HG02623 (cell line): ENCODE data around the gene GSK3B.
"Not testable (repeated sequence)": the region's sequence is repeated elsewhere in the genome, so short reads cannot be mapped to it uniquely, and the experiment has no call there.

Experiments used
- ATAC-seq: cut with Tn5 transposase; IDR thresholded peaks from one replicate; pipeline ENCODE4 v1.9.1; 2021; ENCODE audit warnings: moderate library complexity; ENCODE audit not compliant: unreplicated experiment

The GSK3B gene

GRCh38 chr3:120018299-120018698 lies 75.9 kb downstream of the GSK3B start:
- no peak for ATAC-seq

DNA sequence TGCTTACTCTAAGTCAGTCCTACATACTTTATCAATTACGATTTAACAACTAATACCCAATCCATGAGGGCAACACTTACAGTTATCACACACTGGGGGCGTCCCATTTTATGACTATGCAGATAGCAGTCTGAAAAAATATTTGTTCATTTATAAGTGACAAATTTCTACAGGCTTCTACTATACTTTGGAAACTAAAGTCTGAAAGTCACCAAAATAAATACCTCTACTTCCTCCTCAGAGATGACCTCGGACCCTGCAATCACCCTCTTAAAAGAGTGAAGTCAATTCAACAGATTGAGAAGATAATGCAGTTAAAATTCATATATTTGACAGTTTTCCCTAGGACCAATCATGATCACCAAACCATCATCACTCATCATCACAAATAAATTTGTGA lies 76.6 kb downstream of the GSK3B start:
- no peak for ATAC-seq

DNA sequence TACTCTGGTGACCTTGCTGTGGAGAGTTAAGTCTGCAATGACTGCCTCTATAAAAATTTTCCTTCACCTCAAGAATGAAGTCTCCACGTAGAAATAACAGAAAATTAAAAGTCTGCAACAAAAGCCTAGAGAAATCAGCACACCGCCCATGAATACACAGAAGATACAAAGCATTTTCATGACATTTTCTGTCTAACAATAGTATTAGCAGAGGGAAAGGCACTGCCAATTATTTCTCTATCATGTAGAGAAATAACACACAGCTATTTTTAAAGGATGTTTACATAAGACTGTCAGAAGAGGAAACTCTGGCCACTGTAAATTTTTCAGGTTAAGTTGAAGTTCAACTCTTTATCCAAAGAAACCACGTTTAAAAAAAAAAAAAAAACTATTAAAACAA lies 80.8 kb downstream of the GSK3B start:
- no peak for ATAC-seq

DNA sequence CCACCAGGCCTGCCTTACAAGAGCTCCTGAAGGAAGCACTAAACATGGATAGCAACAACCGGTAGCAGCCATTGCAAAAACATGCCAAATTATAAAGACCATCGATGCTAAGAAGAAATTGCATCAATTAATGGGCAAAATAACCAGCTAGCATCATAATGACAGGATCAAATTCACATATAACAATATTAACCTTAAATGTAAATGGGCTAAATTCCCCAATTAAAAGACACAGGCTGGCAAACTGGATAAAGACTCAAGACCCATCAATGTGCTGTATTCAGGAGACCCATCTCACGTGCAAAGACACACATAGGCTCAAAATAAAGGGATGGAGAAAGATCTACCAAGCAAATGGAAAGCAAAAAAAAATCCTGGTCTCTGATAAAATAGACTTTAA lies 88.5 kb downstream of the GSK3B start:
- not testable (repeated sequence) for ATAC-seq

- ATAC-seq: not testable (repeated sequence)
These were observed 90.2 kb downstream of the GSK3B start for GRCh38 chr3:120004008-120004498.

DNA sequence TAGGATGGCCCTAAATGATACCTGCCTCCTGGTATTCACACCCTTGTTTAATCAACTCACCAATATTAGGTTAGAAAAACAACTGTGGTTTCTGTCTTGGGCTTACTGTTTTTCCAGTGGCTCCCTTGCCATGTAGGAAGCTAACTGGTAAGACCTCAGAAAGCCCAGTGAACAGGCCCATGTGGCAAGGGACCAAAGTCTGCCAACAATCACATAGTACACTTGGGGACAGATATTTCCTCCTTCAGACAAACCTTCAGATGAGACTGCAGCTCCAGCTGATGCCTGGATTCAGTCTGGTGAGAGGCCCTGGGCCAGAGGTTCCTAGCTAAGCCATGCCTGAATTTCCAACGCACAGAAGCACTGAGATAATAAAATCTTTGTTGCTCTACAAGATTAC lies 96.1 kb downstream of the GSK3B start:
- ATAC-seq: no peak

- no peak for ATAC-seq
These were observed 103.4 kb downstream of the GSK3B start for GRCh38 chr3:119990888-119991287.

DNA sequence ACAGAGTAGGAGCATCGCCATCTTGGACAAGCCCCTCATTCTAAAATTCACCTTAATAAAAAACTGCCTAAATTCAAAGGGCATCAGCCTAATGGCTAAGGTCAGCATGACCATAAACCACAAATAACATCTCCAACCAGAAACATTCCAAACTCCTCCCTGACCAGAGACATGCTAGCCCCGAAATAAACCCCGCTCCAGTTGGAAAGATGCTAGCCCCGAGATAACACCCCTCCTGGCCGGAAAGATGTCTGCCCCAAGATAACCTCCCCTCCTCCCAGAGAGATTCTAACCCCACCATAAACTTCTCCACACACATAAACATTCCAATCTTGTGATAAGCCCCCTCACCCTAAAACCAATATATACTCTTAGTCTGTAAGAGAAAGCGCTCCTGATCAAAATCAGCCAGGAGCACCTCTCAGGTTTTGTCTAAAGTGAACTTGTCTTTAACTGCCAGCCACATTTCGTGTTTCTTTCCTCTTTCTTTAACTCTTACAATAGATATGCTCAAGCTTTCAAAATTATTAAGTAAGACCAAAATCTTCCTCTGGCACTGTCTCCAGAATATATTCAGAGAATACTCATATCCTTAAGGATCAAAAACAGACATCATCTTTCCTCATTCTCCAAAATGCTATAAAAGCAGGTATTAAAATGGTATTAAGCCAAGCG lies 104.1 kb downstream of the GSK3B start:
- no peak for ATAC-seq

GRCh38 chr3:119986812-119987211 lies 107.4 kb downstream of the GSK3B start:
- not testable (repeated sequence) for ATAC-seq

DNA sequence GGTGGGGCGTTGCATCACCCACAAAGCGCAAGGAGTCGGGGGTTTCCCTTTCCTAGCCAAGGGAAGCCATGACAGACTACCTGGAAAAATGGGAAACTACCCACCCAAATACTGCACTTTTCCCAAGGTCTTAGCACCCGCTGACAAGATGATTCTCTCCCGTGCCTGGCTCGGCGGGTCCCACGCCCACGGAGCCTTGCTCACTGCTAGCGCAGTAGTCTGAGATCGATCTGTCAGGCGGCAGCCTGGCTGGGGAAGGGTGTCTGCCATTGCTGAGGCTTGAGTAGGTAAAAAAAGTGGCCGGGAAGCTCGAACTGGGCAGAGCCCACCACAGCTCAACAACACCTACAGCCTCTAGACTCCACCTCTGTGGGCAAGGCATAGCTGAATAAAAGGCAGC lies 112.9 kb downstream of the GSK3B start:
- no peak for ATAC-seq

DNA sequence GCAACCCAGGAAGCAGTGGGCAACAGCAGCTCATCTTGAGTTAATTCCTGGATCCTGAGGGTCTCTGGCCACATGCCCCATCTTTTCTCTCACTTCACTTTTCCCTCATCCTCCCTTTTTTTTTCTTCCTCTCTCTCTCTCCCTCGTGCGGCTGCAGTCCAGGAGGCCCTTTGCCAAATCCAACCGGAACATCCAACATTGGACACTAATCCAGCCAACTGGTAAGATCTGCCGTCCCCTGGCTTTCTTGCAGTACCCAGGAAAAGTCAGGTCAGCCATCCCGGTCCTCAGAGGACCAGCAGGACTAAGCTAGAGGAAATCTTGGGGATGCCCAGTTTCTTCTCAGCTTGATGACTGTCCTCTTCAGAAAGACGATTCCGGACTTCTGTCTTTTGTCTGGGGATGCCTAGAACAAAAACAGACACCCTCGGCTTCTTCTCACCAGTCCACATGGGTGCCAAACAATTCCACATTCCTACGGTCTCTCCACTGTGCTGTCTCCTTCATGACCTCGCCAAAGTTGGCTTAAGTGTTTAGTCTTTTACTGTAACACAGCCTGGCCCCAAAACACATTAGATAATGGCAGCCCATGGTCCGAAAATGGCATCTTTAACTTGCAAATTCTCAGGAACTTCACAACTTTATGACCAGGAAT lies 115.6 kb downstream of the GSK3B start:
- no peak for ATAC-seq

DNA sequence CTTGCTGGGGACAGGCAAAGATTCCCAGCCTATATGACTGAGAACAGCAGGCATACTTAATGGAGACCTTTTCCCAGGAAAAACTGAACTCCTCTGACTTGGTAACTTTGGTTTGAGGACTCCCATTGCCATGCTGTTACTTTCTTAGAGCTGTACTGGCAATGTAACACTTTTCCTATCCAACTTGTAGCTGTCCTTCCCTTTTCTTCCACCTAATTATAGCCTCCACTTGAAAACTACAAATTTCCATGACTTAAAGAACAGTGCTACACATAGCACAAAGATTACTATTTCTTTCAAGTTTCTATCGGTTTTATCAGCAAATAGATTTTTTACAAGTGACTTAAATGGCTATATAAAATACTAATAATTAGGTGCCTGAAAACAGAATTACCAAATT lies 116.9 kb downstream of the GSK3B start:
- ATAC-seq: no peak

DNA sequence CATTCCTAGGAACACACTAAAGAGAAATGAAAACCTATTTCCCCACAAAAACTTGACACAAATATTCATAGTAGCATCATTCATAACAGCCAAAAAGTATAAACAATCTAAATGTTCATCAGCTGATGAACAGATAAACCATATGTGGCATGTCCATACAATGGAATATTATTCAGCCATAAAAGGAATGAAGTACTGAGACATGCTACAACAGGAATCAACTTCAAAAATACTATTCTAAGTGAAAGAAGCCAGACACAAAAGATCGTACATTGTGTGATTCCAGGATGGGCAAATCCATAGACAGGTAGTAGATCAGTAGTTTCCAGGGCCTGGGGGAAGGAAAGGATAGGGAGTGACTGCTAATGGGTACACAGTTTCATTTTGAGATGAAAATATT lies 118.0 kb downstream of the GSK3B start:
- no peak for ATAC-seq

- ATAC-seq: no peak
These were observed 119.6 kb downstream of the GSK3B start for GRCh38 chr3:119974656-119975055.

- ATAC-seq: no peak
These were observed 121.1 kb downstream of the GSK3B start for GRCh38 chr3:119973018-119973646.

DNA sequence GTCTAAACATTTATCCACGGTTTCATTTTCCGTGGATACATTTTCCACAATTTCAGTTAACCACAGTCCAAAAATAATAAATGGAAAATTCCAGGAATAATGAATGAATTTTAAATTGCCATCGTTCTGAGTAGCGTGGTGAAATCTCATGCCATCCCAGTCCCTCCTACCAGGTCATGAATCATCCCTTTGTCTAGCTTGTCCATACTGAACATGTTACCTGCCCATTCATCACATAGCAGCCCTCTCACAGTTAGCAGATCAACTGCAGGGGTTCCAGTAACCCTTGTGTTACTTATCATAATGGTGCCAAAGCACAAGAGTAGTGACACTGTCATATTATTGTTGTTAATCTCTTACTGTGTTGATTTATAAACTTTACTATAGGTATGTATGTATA lies 124.5 kb downstream of the GSK3B start:
- ATAC-seq: no peak

- no peak for ATAC-seq
These were observed 126.8 kb downstream of the GSK3B start for GRCh38 chr3:119967353-119968006.

GRCh38 chr3:119965692-119966091 lies 128.6 kb downstream of the GSK3B start:
- no peak for ATAC-seq

GRCh38 chr3:119964294-119964693 lies 130.0 kb downstream of the GSK3B start:
- ATAC-seq: no peak

GRCh38 chr3:119955972-119956371 lies 138.3 kb downstream of the GSK3B start:
- no peak for ATAC-seq

- no peak for ATAC-seq
These were observed 143.5 kb downstream of the GSK3B start for GRCh38 chr3:119950666-119951325.
